Nucleus accumbens (tissue), 56 donors: Measurements from ENCODE around the gene SCRN2.

Source experiments
- DNase-seq, 56 donors: peaks; one replicate each; lab custom pipeline; 2025; lab: John Stamatoyannopoulos, UW

The SCRN2 gene

DNA sequence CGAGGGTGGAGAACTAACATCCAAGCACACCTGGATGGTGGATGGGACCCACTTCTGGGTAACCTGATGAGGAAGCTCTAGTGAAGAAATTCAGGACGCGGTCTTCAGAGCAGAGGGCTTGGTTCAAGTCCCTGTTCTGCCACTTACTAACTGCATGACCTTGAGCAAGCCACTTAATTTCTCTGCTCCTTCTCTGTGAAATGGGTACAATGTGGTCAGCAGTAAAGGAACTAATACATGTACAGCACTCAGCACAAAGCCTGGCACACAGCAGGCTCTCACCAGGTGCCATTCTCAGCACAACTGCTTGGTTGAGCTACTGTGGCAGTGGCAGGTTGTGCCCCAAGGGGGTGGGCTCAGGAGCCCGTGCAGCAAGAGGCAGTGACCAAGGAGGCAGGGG lies 17.6 kb downstream of the SCRN2 start:
- DNase-seq = no peak

DNA sequence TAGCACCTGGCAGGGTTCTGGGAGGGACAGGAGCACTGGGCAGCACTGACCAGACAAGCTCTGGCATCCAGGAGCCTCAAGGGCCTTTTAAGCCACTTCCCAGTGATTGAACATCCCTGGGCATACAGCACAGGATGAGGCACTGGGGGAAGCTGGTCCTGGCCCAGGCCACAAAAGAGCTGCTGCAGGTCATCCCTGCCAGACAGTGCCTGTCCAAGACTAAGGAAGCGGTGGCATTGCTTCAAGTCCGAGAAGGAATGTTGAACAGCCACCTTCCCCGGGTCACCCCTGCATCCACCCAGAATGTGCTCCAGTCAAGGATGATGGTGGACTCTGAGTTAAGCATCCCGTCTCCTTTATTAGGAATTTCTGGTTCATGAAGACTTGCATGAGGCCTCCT lies 18.3 kb downstream of the SCRN2 start:
- DNase-seq = no peak

DNA sequence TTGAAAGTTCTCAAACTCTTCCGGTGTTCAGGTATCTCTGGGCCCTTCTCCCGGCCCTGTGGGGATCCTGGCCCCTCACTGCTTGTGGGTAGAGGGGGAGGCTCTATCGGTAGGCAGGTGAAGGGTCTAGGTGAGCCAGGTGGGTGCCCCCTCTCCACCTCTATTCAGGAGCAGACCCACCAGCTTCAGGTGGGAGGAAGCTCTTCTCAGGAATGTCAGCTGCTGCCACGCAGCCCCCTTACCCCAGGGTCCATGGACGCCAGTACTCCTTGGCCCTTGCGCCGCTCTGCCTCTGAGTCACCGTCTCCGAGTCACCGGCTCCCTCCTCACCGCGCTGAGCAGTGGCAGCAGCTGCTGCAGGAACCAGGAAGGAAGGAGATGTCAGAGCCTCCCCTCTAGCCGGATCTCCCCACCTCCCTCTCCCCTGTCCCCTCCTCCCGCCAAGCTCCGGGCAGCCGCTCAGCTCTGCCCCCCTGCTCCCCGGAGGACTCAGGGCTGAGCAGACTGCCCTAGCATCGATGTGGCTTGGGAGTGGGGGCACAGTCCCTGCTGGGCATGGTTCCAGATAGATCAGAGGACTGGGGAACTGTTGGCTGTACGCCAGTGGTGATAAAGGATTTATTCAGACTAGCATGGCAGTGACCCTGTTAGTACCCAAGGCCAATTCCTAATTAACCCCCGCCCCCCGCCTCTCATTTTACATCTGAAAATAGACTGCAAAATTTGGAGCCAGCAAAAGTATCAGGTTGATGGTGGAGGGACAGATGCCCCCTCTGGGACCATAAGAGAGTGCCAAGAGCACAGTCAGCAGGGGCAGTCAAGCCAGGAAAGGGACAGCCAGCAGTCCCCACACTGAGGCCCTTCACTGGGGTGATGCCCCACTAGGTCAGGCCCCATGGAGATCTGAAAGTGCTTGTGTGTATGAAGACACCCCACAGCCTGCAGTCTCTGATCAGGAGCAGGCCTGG lies 19.4 kb downstream of the SCRN2 start, which contains the start of gene OSBPL7:
TSS of gene OSBPL7 (minus strand) at position 371 of the 968 bp plus-strand sequence. CDS start 1,516 bp downstream, outside the sequence.
- DNase-seq = peak in 55 of 56 donors; percentile 13 to 87 (median 67)

DNA sequence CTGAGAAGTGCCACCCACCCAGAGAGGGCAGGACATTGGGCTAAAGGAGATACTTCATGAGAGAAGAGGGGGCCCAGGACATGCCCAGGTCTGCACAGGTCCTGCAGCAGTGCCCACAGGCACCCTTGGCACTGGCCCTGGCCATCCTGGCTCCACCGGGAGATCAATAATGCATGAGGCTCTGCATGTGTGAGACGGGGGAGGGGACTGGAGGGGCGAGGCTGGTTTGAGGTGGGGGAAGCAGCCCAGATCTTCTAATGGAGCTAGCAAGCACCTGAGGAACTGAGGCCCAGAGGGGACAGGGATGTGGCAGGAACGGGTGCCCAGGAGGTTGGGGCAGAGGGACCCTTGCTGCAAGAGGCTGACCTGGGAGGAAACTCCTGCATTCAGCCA lies 20.0 kb downstream of the SCRN2 start:
- DNase-seq = no peak

DNA sequence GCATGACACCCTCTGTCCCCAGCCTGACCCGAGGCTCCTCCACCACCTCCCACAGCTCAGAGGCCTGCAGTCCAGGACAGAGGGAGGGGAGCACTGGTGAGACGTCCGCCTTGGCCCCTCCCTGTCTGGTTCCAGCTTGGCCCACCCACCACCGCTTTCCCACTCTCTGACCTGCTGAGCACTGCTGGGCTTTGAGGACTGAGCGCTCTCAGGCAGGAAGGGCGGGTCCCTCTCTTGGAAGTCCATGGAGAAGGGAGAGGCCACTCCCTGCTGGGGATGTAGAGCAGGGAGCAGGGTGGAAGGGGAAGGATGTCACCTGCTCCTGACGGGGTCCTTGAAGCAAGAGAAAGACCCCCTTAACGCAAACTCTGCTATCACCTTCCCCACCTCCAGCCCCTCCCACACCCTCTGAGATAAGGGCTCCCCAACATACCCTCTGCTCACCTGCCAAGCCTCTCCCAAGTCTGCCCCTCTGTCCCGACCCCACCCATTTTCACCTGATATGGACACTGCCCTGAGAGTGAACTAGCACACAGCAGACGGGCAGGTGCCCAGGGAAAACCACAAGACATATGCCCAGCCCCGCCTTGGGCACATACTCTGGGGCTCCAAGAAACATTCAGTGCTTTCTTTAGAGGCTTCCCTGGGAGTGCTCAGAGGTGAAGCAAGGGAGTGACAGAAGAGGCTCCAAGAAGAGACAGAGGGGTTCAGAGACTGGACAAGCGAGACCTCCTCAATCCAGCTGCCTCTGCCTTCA lies 20.9 kb downstream of the SCRN2 start:
- DNase-seq = no peak

DNA sequence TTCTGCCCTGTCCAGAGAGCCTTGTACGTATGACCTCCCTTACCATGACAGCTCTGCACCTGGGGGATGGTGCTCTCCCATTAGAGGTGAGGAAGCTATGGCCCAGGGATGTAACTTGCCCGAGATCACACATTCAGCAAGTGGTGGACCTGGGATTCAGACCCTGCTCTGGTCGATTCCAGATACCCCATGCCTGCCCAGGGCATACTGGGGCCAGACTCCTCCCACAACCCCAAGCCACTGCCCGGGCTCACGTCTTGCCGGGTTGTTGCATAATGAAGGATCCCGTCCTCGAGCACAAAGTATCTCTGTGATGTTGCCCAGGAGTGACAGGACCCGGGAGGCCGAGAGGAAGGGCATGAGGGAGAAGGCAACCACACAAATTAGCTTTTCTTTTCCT lies 21.6 kb downstream of the SCRN2 start:
- no peak for DNase-seq

DNA sequence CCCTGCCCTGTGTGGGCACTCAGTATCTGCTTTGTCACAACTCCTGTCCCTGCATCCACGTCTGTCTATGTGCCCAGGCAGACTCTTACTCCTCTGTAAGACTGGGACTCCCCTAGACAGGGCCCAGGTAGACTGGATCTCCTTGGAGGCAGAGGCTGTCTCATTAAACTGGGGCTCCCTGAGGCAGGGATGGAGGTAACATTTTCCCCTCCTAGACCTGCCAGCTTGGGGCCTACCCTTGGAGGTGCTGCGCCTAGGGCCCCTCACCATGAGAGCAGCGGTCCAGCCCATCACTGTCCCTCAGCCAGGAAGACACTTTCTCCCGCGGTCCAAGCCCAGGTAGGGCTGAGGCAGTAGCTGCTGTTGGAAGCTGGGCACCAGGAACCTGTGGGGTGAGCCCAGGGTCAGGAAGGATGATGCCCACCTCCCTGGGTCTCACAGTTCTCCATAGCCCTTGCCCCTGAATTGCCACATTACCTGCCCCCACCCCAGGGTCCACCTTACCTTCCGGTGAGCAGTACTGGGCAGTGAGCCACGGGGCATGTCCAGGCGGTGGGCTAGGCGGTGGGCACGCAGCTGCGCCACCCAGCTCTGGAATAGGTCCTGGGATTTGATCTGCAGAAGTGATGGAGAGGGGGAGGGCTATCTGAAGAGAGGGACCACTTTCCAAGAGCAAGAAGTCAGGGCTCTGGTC lies 22.9 kb downstream of the SCRN2 start:
- DNase-seq = no peak

DNA sequence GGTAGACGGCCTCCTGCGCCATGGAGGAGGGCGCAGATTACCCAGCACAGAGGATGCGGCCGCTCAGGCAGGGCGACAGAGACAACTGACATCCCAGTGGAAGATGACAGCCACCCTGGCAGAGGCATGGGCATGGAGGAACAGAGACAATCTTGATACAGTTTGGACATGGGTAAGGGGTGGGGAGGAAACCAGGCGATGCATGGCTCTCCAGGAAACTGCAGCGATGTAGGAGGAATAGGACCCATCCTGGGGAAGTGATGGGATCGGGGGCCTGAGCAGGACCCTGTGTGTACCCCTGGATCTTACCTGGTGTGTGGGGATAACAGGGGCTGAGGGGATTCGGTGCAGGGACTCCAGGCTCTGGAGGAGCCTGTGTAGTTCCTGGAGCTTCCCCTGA lies 24.1 kb downstream of the SCRN2 start:
- no peak for DNase-seq

DNA sequence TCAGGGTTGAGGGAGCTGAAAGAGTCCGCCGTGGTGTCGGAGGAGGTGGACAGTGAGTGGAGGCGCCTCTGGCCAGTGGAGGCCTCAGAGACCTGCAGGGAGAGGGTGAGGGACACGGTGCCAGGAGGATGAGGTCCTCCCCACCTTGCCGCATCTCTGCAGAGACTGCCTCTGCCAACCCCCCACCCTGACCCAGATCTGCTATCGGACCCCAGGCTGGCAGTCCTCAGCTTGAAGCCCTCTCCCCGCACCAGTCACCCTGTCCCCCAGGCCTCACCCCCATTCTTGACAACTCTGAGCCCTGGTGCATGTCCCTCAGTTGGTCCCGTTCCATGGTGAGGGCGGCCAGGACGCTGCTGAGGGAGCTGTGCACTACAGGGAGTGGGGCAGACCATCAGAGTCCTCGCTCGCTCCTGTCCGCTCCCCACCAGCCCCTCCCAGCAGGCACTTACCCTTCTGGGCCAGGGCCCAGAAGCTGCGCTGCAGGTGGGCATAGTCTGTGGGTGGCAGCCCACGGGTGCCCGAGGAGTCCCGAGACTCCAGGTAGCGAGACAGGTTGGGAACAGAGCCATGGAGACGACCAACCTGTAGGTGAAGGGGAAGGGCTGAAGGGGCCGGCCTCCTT lies 24.9 kb downstream of the SCRN2 start:
- DNase-seq = no peak

DNA sequence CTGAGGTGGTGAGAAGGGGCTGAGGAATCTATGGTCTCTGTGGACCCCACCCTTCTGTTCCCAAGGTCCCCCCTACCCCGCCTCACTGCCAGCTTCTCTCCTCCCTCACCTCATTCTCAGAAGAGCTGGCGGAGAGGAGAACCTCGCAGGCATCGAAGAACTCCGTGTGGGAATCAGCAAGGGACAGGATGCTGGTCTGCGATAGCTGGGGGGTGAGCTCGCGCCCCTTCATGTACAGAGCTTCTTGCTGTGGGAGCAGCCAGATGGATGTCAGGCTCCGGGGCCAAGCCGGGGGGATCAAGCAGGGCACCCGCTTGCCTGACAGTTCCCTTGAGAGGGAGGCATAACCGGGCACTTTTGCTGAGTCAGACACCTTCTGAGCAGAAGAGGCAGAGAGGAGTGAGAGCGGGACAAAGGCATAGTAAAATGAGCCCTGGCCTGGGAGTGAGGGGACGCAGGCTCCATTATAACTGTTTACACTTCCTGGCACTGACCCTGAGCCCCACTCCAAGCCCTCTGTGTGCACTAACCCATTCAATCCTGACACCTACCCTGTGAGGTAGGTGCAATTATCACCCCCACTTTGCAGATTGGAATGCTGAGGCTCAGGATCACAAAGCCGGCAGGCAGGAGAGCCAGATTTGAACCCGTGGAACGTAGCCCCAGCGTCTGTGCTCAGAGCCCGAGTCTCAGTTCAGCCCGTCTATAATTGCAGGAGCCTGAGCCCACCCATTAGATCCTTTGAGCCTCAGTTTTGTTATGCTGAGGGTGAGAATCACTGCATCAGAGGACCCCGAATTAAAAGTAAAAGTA lies 25.8 kb downstream of the SCRN2 start:
- DNase-seq = no peak

DNA sequence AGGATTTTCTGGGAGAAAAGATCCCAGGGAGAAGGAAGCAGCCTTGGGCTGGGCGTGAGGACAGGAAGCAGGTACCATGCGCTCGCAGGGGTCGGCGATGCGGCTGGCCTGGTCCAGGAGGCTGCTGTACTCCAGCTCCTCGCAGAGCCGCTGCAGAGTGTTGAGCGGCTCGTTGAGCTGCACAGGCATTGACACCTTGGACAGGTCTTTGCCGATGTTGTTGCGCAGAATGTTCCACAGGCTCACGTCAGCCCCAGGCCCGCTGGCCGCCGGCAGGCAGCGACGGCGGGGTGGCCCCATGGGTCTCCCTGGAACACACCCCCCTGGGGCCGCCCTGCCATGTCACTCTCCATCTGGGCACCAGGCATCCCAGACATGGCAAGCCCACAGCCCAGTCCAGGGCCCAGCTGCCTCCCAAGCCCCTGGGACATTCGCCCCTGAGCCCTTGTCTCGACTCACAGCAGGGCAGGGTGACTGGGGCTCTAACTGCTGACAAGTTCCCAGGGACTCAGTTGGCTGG lies 27.5 kb downstream of the SCRN2 start:
- DNase-seq = no peak

DNA sequence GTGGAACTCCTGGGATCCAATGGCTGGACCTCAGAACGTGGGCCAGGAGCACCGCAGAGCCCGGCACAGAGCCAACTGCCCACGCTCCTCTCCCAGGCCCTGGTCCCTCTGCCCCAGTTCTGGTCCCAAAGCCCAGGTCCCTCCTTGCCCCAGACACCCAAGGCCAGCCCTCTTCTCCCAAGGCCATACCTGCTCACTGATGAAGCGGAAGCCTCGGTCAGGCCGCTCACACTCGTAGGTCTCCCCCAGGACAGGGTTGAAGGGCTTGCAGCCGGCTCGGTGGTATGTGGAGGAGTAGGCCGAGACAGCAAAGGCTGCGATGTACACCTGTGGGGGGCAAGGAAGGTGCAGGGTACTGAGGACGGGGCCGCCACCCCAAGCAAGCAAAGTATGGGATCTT lies 28.0 kb downstream of the SCRN2 start:
- no peak for DNase-seq

DNA sequence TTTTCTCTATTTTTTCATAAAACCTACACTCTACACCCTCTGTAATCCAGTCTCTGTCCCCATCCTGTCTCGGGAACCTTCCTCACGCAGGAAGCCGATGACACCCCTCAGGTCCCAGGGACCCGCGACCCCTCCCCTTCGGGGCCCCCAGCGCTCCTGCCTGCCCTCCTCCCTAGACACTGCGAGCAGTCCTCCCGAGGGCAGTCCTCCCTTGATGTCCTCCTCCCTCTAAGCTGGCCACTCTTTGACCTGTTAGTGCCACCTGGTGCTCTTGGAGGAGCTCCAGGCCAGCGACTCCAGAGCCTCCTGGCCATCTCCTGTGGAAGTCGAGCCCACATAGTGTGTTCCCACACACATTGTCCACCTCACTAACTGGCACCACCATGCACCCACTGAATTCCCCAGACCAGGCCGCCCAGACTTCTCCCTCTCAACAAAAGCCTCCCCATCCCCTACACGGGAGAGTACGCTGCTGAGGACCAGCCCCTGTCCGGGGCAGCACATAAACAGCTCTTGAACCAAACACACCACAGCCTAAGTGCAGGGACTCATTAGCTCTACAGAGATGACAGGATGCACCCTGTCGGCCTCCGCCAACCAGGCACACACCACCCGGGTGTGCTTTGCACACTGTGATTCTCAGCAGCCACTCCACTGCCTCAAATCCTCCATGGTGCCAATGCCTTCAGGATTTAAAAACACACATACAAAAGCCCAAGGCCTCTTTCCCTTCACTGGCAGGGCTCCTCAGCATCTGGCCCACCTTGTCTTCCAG lies 28.7 kb downstream of the SCRN2 start:
- DNase-seq = no peak

DNA sequence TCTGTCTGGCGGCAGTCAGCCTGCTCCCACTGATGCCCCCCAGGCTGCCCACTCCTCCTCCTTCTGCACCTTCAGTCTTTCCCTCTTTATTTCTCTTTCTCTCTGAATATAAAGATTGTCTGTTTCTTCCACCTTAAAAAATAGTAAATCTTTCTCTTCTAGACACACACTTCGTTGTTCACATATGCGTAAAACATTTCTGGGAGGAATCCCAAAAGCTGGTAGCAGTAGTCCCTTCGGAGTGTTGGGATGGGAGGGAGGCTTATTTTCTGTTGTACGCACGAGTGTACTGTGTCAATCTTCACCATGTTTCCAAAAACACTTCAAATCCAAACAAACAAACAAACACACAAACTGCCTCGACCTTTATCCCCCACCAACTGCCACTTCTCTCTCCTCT lies 29.4 kb downstream of the SCRN2 start:
- DNase-seq = no peak

DNA sequence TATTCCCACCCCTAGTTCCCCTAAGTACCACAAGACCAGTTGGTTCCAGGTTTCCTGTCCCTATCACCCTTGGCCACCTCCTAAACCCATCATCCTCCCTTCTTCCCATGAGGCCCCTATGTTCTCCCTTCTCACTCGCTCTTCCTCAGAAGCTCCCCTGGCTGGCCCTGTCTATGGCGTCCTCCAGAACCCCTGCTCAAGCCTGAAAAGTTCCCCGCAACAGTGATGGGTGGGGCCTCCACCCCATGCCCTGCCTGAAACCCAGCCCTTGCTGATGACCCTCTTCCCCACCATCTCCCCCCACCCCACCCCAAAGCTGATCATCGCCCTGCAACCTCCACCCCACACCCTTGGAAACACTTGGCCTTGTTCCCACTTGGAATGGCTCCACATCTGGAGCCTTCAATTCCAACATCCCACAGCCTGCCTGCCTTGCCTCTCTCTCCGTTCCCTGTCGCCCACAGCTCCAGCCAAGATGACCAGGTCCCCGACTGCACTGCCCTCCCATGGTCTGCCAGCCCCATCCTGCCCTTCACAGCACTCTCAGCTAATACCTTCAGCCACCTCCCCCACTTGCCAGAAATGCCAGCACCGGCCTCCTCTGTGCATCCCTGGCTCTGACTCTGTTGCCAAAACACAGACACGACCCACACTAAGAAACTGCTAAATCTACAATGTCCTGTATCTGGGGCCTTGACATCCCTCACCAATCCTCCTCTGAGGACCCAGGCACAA lies 30.0 kb downstream of the SCRN2 start:
- DNase-seq = no peak

DNA sequence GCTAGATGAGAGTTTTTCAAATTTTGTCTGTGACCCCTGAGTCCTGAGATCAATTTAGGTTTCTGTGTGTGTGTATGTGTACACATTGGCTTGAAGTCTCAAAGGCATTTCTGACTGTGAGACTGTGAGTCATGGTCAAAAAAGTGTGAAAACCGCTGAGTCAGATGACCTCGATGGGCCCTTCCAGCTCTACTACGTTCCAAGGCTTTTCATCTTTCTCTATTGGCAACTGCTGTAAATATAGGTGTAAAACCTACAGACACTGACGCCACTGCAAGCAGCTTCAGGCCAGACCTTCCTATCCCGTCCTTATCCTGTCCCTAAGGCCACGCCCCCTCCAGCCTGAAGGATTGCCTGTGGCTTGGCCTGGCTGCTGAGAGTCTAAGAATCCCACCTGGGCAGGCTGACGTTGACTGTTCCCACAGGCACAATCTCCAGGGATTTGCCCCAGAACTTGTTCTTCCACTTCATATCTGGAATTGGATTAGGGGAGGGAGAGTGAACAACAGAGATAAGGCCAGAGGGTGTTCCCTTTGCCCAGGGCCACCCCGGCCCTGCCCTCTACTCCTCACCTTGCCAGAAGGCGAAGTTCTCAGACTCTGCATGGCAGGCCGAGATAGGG lies 30.8 kb downstream of the SCRN2 start:
- no peak for DNase-seq

DNA sequence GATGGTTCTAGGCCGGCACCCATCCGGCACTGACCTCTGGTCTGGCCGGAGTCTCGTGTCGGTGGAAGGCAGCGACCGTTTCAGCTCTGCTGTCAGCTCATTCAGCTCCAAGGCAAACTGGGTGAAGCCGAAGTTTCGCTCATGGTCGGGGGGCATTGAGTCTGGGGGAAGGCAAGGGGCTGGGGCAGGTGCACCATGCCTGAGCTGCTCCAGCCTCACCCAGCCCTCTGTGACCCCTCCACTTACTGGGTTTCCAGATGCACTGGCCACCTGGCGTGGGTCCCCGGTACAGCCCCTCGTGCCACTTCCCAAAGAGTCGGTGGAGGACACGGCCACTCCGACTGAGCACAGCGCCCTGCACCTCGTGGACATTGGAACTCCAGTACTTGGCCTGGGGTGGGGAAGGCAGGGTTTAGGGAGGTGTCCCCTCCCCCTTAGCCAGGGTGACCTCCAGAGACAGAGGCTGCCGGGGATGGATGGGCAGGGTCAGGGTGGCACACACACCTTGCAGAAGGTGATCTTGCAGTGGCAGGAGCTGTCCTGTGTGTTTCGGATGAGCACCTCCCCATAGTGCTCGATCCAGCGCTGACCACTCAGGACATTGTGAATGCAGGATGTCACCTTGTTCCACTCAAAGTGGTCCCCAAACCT lies 32.1 kb downstream of the SCRN2 start:
- no peak for DNase-seq
